ENCODE measurements around the gene HMGB3.
A peak's percentile ranks its signal among the peaks of the same experiment; 100 is the strongest.
"Not testable (repeated sequence)": the region's sequence is repeated elsewhere in the genome, so short reads cannot be mapped to it uniquely, and the experiment has no call there.

The HMGB3 gene

GRCh38 chrX:150982788-150983520, at the start of gene HMGB3:
Gene HMGB3, plus strand, starts transcription at chrX:150983335. Its CDS starts 2,265 bp downstream, at chrX:150985600.
- peak; percentile 97 for DNase-seq

- DNase-seq, result no peak
These were observed 49.2 kb upstream of the HMGB3 start for GRCh38 chrX:150933945-150934350.

- DNase-seq, result peak; percentile 25
These were observed 48.7 kb upstream of the HMGB3 start for GRCh38 chrX:150934453-150934852.

- no peak for DNase-seq
These were observed 47.7 kb upstream of the HMGB3 start for GRCh38 chrX:150935467-150935866.

- DNase-seq, result no peak
These were observed 46.6 kb upstream of the HMGB3 start for GRCh38 chrX:150936556-150936955.

GRCh38 chrX:150940844-150941495, 42.2 kb upstream of the HMGB3 start:
- peak; percentile 43 for DNase-seq

GRCh38 chrX:150941580-150941979, 41.6 kb upstream of the HMGB3 start:
- no peak for DNase-seq

GRCh38 chrX:150942942-150943594, 40.1 kb upstream of the HMGB3 start:
- peak; percentile 61 for DNase-seq

- DNase-seq, result no peak
These were observed 38.9 kb upstream of the HMGB3 start for GRCh38 chrX:150944233-150944632.

- DNase-seq, result no peak
These were observed 28.2 kb upstream of the HMGB3 start for GRCh38 chrX:150954951-150955350.

- no peak for DNase-seq
These were observed 27.5 kb upstream of the HMGB3 start for GRCh38 chrX:150955590-150955989.

- no peak for DNase-seq
These were observed 25.0 kb upstream of the HMGB3 start for GRCh38 chrX:150958177-150958576.

- no peak for DNase-seq
These were observed 23.6 kb upstream of the HMGB3 start for GRCh38 chrX:150959557-150959956.

GRCh38 chrX:150961631-150962030, 21.5 kb upstream of the HMGB3 start:
- DNase-seq, result no peak

GRCh38 chrX:150964416-150964815, 18.7 kb upstream of the HMGB3 start:
- not testable (repeated sequence) for DNase-seq

- no peak for DNase-seq
These were observed 16.9 kb upstream of the HMGB3 start for GRCh38 chrX:150966235-150966634.

- no peak for DNase-seq
These were observed 16.4 kb upstream of the HMGB3 start for GRCh38 chrX:150966742-150967141.

- no peak for DNase-seq
These were observed 15.3 kb upstream of the HMGB3 start for GRCh38 chrX:150967786-150968185.

GRCh38 chrX:150968862-150969720, 14.0 kb upstream of the HMGB3 start:
- no peak for DNase-seq

- DNase-seq, result no peak
These were observed 10.7 kb upstream of the HMGB3 start for GRCh38 chrX:150972450-150972849.

- DNase-seq, result no peak
These were observed 7.3 kb upstream of the HMGB3 start for GRCh38 chrX:150975655-150976390.

Measured in NCI-H1105 treated with DMSO at 0.1 percent for 48 hours (cell line).